ENCODE data around the gene TSPAN9. TPM values are rescaled to one million over a fixed set of nuclear protein-coding genes. Genes with fewer than 3 reads are reported as not detected.

TSPAN9 gene
- total RNA-seq, 4 donors from 2014 or later: 23.4 to 43.3 (median 29.4) TPM

- no peak for DNase-seq (ENCODE audit: low spot score)
- no peak for TF ChIP-seq CTCF (IDR thresholded peaks at IDR 0.05)
- ATAC-seq (ENCODE audit: low FRiP score): no peak
Observed at GRCh38 chr12:3246253-3246652, 169.1 kb downstream of the TSPAN9 start.

GRCh38 chr12:3247077-3247476 lies 169.9 kb downstream of the TSPAN9 start:
- no peak for ATAC-seq (ENCODE audit: low FRiP score)
- TF ChIP-seq CTCF (IDR thresholded peaks at IDR 0.05): no peak
- DNase-seq (ENCODE audit: low spot score): no peak

- ATAC-seq (ENCODE audit: low FRiP score) (no peak), DNase-seq (ENCODE audit: low spot score) (no peak)
- no peak for TF ChIP-seq CTCF (IDR thresholded peaks at IDR 0.05)
Observed at GRCh38 chr12:3247629-3248161, 170.5 kb downstream of the TSPAN9 start.

GRCh38 chr12:3249081-3249800 lies 172.1 kb downstream of the TSPAN9 start:
- no peak for TF ChIP-seq CTCF (IDR thresholded peaks at IDR 0.05)
- DNase-seq (ENCODE audit: low spot score) (no peak), ATAC-seq (ENCODE audit: low FRiP score) (no peak)

- no peak for ATAC-seq (ENCODE audit: low FRiP score)
- TF ChIP-seq CTCF (IDR thresholded peaks at IDR 0.05): no peak
Observed at GRCh38 chr12:3250034-3250433, 172.9 kb downstream of the TSPAN9 start.

GRCh38 chr12:3250576-3250975 lies 173.4 kb downstream of the TSPAN9 start:
- no peak for TF ChIP-seq CTCF (IDR thresholded peaks at IDR 0.05)
- DNase-seq (ENCODE audit: low spot score) (no peak), ATAC-seq (ENCODE audit: low FRiP score) (no peak)

More at GRCh38 chr12:3250034-3250433, 172.9 kb downstream of the TSPAN9 start:
- no peak for DNase-seq (ENCODE audit: low spot score)

GRCh38 chr12:3251067-3251466 lies 173.9 kb downstream of the TSPAN9 start:
- DNase-seq (ENCODE audit: low spot score): no peak
- ATAC-seq (ENCODE audit: low FRiP score): no peak
- no peak for TF ChIP-seq CTCF (IDR thresholded peaks at IDR 0.05)

All from omental fat pad (tissue), 4 donors.